Left renal pelvis (tissue), 4 donors: ENCODE data around the gene CCL3. TPM values are rescaled to one million over a fixed set of nuclear protein-coding genes. Genes with fewer than 3 reads are reported as not detected.
"Not testable (repeated sequence)": the region's sequence is repeated elsewhere in the genome, so short reads cannot be mapped to it uniquely, and the experiment has no call there.

Experiments
- DNase-seq, 4 donors: peaks; one replicate each; pipeline ENCODE4 v3.0.0-alpha.2; 2013; ENCODE audit warnings: low read depth in 4 of 4, low spot score in 3 of 4
- polyA plus RNA-seq, 4 donors: library from polyadenylated mRNA; unstranded; fragments of 120-200 nt; gene quantifications; one replicate each; pipeline ENCODE4 v1.2.1, GENCODE V29; 2013; ENCODE audit not compliant: insufficient read length in 4 of 4

Gene CCL3
- polyA plus RNA-seq, 4 donors = 0.29 to 38.4 (median 2.1) TPM

DNA sequence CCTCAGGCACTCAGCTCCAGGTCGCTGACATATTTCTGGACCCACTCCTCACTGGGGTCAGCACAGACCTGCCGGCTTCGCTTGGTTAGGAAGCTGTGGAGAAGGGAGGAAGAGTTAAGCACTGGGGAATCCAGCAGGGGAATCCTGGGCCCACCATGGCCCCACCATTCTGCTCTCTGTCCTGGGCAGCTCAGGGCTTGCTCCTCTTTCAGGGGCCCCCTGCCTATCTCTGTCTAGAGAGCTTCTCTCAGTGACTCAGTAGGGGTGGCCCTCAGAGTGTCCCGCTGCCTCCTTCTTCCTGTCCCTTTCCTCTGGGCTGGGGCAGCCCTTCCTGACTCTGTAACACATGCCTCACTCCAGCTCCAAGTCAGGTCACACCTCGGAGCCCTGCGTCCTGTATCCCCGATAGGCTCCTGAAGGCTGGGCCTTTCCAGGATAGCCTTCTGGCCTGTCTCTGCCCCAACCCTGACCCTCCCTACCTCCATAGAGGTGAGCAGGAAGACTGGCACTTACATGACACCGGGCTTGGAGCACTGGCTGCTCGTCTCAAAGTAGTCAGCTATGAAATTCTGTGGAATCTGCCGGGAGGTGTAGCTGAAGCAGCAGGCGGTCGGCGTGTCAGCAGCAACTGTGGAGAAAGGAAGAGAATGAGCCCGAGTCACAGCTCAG lies 1.1 kb downstream of the CCL3 start:
- no peak for DNase-seq

DNA sequence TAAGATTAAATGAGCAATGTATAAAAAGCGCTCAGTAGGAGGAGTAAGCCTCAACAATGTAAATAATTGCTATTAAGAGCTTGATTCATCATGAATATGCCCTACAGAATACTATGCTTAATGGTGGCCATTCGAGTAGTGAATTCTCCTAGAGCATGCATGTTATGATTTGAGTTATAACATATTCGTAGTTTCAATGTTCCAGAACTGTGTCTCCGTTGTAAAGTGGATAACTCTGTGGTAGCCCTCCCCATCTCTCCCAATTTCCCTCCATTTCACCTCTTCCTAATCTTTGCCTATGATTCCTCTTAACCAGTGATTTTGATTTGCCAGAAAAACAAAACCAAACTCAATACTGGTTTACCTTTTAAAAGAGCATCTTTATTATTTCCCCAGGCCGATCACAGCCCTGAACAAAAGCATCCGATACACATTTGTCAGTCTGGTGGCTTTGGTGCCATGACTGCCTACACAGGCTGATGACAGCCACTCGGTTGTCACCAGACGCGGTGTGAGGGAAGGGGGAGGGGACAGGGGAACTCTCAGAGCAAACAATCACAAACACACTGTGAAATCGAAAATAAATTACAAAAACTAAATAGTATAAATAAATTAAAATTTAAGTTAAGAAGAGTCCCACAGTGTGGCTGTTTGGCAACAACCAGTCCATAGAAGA lies 1.9 kb downstream of the CCL3 start:
- DNase-seq = not testable (repeated sequence)

DNA sequence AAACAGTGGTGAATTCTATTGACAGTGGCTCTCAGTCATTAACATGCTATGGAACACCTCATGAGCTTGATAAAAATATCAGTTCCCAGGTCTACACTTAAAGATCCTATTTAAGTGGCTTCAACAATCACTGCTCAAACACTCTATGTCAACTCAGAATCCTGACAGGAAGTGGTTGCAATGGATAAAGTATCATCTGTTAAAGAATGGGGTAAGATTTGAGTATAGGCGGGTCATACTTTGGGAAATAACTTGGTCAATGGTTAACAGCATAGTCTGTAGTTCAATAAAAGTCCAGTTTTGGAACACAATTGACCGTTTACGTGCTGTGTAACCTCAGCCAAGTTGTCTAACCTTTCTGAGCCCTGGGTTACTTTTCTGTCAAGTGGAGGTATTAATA lies 2.5 kb downstream of the CCL3 start:
- DNase-seq = not testable (repeated sequence)

DNA sequence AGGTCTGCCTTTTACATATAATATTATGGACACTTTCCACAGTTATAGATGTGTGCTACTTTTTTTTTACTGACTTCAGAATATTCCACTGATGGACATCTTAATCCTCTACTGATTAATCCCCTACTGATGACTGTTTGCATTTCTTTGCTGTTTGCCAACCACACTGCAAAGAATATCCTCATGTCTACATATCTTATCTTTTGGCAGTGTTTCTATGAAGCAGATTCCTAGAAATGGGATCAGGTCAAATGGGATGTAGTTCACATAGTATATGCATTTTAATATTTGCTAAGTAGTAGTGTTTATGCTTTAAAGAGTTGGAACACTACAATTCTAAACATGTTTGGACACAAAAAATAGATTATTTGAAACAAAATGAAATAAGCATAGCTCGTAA lies 3.2 kb downstream of the CCL3 start:
- no peak for DNase-seq

DNA sequence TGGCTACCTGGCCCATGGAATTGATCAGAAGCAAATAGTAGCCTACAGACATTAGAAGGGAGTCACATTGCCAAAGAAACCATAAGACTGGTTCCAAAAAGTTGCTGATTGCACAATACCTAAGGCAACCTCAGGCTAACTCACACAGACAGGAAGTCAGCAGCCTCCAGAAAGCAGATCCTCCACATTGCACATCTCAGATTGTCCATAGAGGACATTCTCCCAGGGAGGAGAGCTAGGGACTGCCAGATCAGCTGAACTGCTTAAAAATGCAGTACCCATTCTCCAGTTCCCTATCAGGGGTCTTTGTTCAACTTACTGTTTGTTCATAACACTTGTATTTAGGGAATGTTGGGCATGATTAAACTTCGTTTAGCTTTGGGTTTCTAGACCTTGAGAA lies 4.2 kb downstream of the CCL3 start:
- DNase-seq = no peak

DNA sequence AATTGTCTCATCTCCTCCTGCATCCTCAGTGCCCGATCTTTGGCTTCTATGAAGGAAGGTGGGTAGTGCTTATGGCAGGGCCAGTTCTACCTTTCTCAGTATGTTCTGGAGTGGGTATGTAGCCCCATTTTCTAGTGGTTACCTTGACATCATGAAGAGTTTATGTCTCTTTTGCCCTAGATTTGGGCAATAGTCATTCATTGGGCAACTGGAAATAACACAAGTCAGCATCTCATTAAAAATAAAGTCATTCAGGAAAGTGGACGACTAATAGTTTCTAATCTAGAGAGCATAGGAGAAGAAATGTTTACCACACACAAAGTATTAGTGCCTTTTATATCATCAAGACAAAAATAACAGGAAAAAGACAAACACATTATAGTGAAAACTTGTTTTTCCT lies 6.3 kb downstream of the CCL3 start:
- DNase-seq = not testable (repeated sequence)

DNA sequence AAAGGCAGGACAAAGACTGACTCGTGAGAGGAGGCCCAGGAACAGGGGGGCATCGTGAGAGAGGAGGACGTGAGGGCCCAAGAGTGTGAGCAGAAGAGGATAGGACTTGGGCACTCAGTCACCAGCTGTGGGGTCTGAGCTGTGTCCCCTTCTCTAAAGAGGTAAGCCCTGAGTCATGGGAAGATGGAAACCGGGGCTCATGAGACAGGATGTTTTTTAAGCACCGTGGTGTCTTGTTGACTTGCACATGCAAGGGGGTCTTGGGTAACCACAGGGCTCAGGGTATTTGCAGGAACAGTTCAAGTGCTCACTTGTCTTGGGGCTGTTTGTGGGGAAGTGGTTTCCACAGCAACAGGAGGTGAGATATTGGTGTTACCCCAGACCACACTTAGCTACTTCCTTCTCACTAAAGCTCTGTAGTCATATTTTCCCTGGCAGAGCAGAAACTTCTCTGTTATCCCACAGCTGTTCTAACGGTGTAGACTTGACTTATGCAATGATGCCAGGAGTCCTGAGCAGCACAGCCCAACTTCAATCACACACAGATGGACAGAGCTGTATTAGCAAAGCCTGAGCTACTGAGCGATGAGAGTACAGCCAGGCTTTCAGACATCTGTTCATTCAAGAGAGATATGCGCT lies 7.3 kb downstream of the CCL3 start:
- DNase-seq = not testable (repeated sequence)

DNA sequence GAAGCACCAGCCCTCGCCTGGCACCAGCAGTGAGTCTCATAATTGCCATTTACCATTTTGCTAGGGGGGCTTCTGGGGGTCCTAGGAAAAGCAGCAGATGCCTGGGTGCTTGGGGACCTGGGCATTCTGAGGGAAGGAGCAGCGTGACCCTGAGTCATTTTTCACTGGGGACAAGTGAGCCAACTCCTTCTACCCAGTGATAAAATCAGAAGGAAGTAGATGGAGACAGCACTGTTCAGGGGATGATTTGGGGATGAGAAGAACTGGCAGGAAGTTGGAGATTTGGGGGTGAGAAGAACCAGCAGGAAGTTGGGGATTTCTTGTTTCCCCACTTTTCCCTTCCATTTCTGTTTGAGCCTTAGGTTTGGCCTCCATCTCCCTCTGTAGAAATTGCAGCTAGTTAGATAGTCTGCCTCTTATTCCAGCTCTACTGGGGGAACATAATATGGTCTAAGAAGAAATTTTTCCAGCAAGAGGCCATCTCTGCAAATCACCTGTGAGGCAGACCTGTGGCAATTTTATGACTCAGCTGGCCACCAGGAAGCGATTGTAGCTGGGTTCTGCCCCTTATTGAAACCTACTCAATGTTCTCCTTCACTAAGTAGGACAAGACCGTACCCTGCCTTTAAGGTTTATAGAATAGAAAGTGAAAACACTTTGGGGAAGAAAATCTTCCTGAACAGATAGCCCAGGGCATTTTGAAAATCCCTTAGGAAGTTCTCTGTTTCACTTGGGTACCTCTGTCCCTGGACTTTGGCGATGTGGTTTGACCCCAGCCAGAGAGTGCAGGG lies 8.1 kb downstream of the CCL3 start:
- DNase-seq = not testable (repeated sequence)

DNA sequence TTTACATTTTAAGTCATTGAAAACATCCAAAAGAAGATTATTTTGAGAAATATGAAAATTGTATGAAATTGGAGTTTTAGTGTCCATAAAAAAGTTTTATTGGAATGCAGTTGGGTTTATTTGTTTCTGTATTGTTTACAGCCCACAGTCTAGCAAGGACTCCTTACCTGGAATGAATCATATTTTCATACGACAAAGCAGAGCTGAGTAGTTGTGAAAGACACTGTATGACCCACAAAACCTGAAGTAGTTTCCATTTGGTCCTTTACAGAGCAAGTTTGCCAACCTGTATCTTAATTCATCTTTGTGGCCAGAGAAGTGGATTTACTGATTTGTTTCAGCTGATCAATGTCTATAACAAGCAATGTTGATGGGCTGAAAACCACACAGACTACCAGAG lies 15.6 kb downstream of the CCL3 start:
- no peak for DNase-seq

DNA sequence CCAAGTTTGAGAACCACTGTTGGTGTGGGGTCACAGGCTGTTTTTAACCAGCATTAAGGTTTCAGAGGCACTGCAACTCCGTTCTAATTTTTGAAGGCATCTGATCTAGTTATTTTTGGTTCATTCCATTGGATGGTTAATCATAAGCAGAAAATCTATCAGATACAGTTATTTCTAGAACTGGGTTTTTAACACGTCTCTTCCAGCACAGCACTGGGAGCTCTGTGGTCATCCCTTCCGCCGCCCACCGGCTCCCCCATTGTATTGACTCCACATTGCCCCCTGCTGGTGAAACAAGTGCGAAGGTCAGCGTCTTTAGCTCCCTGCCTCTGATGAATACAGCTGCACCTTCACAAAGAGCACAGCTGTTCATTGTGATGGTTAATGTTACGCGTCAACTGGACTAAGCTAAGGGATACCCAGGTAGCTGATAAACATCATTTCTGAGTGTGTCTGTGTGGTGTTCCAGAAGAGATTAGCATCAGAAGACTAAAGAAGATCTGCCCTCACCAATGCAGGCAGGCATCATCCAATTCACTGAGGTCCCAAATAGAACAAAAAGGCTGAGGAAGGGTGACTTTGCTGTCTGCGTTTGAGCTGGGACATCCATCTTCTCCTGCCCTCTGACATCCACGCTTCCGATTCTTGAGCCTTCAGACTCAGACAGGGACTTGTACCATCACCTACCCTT lies 17.4 kb downstream of the CCL3 start:
- DNase-seq = peak in 3 of 4 donors; percentile 16 to 25 (median 16)

DNA sequence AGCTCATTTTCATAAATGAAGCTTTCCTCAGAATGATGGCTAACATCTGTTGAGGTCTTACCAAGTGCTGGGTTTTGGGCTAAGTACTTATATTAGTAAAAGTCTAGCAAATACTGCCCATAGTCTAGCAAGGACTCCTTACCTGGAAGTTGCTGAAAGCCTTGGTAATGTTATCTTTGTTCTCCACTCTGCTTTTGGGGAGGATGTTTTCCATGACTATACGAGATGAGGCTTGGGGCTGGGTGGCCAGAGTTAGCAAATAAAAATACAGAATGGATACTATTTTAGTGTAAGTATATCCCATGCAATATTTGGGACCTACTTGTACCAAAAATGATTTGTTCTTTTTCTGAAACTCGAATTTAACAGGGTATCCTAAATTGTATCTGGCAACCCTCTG lies 18.2 kb downstream of the CCL3 start:
- no peak for DNase-seq

DNA sequence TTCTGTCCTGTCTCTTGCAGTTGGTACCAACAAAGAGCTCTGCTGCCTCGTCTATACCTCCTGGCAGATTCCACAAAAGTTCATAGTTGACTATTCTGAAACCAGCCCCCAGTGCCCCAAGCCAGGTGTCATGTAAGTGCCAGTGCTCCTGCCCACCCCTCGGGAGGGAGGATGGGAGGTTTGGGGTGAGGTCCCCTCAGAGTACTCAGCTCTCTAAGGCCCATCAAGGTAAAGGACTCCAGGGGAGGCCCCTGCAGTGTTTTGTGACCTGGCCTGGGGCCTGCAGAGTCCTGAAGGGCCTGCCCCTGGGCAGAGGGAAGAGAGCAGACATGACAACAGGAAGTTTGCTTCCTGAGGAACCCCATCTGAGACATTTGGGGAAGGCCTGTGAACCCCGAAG lies 19.5 kb downstream of the CCL3 start:
- DNase-seq = no peak

DNA sequence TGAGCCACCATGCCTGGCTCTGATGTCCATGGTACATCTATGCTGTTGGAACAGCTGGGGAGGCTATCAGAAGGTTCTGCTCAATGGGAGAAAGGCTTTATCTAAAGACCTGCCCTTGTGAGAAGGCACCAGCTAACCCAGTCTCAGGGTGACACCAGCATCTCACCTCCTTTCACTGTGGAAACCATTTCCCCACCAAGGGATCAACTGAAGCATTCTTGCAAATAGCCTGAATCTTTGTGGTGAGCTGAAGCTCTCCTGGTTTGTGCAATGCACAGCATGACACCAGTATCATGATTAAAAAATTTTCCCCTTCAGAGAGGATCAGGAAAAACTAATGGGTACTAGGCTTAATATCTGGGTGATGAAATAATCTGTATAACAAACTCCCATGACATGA lies 20.8 kb downstream of the CCL3 start:
- DNase-seq = no peak

DNA sequence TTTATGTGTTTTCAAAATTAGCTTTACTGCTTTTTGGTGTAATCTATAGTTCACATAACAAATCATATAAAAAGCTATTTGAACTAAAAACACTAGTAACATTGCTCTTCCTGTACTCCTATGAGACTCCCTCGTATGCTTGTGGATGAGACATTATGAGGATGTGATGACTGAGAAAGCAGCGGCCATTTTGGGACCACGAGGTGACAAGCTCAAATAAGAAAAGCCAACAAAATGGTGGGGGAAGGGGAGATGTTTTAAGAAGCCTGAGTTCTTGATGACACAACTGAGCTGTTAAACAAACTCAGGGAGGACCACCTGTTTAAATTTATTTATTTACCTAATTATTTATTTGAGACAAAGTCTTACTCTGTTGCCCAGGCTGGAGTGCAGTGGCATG lies 21.4 kb downstream of the CCL3 start:
- no peak for DNase-seq

DNA sequence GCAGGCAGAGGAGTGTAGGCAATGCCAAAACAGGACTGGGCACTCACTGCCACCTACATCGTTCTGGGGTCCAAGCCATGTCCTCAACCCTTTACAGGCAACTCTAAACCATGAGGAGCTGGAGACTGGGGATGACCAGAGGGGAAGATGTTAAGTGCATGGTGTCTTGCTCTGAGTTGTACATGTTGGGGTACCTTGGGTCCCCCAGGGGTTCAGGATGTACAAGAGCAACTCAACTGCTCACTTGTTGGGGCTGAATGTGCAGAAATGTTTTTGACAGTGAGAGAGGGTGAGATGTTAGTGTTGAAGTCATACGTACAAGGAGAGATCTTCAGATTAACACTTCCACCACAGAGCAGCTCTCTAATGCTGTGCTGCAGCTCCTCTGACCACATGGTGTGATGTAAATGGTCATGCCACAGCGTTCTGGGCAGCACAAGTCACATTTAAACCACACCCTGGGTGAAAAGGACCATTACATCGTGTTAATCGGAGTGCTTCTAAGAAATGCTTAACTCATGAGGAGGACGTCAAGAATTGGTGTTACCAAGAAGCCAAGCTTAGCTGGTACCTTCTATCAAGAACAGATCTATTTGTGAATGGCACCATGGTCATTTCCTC lies 23.5 kb downstream of the CCL3 start:
- no peak for DNase-seq

DNA sequence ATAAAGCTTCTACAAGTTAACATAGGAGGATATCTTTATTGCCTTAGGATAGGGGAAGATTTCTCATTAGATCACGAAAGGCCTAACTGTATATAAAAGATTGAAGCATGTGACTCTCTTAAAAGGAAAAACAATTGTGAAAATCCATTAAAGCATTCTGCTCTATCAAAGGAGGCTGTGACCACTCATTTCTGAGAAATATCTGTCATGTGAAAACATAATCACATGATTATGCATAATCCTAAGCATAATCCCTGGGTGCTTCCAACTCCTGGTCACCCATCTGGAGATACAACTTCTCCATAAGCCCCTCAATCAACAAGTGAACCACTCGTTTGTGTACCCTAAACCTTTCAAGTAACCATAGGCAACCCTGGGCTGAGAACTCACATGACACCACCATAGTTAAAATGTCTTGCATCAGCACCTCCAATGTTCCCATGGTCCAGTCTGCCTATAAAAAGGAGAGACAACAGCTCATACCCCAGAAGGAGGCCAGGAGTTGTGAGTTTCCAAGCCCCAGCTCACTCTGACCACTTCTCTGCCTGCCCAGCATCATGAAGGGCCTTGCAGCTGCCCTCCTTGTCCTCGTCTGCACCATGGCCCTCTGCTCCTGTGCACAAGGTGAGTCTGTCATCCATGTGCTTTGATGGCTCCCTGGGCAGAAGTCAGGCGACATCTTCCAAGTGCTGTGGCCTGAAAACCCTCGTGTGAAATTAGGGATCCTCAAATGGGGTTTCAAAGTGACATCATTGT lies 26.0 kb downstream of the CCL3 start, which contains the start of gene CCL18:
Gene CCL18, plus strand, starts transcription at position 487 of the 756 bp plus-strand sequence. Its CDS starts 71 bp downstream, at position 558.
- DNase-seq = no peak

DNA sequence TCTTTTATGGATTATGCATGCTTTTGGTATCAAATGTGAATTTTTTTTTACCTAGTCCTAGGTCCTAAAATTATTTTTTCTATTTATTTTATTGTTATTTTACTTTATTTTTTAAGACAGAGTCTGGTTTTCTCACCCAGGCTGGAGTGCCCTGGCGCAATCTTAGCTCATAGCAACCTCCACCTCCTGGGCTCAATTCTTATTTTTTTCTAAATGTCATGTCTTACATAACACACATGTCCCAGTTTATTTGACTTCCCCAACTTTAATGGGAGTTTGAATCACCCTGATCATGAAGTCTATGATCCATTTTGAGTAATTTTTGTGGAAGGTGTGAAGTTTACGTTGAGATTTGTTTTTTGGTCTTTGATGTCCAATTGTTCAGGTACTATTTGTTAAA lies 29.1 kb downstream of the CCL3 start:
- DNase-seq = no peak

DNA sequence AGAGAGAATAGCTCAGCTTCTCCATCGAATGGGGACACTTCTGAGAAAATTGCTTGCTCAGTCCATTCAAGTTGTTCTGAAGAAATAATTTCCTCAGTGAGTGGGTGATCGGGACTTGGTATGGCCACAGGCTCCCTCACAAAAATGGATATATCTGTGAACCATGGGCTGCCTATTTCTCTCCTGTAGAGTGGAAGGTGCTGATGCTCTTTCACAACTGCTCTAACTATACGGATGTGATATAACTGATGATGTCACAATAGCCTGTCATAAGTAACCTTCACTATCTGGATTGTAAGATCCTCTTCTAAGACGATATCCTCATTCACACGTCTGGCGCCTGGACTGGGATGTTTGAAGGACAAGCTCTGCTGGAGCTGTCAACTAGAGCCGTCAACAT lies 30.5 kb downstream of the CCL3 start:
- DNase-seq = no peak

DNA sequence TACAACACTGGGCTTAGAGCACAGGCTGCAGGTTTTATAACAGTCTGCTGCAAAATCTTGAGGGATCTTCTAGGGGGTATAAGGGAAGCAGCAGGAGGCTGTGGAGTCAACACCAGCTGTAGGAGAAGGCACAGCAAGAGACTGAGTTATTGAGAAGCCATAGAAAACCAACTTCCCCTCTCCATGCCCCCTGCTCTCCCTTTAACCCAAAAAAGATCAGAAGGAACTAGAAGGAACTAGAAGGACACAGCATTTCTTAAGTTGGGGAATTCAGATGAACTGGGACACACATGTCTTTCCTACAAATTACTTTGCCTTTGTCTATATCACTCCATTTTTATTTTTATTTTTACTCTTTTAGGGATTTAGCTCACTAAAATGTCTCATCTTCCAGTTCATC lies 32.0 kb downstream of the CCL3 start:
- no peak for DNase-seq
